GM12801 (cell line): ENCODE data around the gene EFCAB6.

ENCODE experiments used
- TF ChIP-seq, protein P1 (sequence below): IDR thresholded peaks from one replicate; pipeline ENCODE4 v1.5.1; 2011; ENCODE audit warnings: control low read depth; ENCODE audit not compliant: insufficient read length; ENCODE audit errors: extremely low read depth

Gene EFCAB6

DNA sequence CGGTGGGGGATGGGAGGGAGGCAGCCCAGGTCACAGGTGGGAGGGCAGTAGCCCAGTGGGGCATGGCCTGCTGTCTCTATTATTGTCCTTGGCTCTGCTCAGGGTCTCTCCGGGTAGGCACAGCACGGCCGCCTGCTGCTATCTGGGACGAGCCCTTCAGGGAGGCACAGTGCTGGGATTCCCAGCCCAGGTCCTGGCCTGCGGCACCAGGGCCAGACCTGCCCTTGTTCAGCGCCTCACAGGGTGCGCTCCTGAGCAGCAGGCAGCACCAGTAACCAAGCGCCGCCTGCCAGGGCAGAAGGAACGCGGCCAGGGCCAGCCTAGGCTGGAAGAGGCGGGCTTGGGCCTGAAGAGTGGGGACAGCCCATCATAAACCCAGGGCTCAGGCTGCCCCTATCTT lies 249.3 kb downstream of the EFCAB6 start:
- TF ChIP-seq, protein P1, sequence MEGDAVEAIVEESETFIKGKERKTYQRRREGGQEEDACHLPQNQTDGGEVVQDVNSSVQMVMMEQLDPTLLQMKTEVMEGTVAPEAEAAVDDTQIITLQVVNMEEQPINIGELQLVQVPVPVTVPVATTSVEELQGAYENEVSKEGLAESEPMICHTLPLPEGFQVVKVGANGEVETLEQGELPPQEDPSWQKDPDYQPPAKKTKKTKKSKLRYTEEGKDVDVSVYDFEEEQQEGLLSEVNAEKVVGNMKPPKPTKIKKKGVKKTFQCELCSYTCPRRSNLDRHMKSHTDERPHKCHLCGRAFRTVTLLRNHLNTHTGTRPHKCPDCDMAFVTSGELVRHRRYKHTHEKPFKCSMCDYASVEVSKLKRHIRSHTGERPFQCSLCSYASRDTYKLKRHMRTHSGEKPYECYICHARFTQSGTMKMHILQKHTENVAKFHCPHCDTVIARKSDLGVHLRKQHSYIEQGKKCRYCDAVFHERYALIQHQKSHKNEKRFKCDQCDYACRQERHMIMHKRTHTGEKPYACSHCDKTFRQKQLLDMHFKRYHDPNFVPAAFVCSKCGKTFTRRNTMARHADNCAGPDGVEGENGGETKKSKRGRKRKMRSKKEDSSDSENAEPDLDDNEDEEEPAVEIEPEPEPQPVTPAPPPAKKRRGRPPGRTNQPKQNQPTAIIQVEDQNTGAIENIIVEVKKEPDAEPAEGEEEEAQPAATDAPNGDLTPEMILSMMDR: no peak

- TF ChIP-seq, protein P1: no peak
Observed at GRCh38 chr22:43561415-43562178, 250.5 kb downstream of the EFCAB6 start.

DNA sequence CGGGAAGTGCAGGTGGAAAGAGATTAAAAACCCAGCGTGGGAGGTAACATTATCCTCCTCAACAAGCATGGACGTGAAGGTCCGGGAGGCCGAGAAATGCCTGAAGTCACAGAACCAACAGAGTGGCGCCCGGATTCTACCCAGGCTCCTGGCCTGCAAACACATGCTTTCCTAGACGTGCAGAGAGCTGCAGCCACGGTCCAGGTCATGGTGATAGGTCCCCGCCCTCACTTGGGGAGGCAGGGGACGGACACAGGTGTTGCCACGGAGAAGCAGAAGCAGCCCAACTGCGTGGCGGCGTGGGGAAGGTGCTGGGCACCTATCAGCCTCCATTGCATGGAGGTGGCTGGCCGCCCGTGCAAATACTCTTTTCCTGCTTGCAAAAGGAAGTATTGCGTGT lies 251.5 kb downstream of the EFCAB6 start:
- TF ChIP-seq, protein P1: no peak

GRCh38 chr22:43555561-43556515 lies 256.3 kb downstream of the EFCAB6 start:
- TF ChIP-seq, protein P1: no peak

GRCh38 chr22:43554694-43555365 lies 257.3 kb downstream of the EFCAB6 start:
- TF ChIP-seq, protein P1: no peak

DNA sequence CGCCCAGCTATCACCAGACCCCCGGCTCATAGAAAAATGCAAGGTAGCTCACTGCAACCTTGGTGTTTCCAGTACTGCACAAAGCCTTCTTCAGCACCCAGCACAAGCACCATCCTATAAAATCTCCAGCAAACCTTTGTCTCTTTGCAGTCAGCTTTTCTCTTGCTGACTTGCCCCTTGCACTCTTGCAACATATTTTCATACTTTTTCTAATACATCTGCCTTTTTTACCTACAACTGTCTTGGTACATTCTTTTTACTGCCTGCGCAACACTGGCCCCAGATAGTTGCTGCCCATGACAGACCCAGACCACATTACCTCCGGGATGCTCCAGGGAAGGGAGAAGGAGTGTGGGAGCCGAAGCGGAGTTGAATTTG lies 257.9 kb downstream of the EFCAB6 start:
- TF ChIP-seq, protein P1: no peak
